NCI-H69 (cell line): ENCODE measurements around the gene NCAPD2.

Source experiments
- DNase-seq: peaks from one replicate; lab custom pipeline; 2025; lab: John Stamatoyannopoulos, UW

Gene NCAPD2, protein sequence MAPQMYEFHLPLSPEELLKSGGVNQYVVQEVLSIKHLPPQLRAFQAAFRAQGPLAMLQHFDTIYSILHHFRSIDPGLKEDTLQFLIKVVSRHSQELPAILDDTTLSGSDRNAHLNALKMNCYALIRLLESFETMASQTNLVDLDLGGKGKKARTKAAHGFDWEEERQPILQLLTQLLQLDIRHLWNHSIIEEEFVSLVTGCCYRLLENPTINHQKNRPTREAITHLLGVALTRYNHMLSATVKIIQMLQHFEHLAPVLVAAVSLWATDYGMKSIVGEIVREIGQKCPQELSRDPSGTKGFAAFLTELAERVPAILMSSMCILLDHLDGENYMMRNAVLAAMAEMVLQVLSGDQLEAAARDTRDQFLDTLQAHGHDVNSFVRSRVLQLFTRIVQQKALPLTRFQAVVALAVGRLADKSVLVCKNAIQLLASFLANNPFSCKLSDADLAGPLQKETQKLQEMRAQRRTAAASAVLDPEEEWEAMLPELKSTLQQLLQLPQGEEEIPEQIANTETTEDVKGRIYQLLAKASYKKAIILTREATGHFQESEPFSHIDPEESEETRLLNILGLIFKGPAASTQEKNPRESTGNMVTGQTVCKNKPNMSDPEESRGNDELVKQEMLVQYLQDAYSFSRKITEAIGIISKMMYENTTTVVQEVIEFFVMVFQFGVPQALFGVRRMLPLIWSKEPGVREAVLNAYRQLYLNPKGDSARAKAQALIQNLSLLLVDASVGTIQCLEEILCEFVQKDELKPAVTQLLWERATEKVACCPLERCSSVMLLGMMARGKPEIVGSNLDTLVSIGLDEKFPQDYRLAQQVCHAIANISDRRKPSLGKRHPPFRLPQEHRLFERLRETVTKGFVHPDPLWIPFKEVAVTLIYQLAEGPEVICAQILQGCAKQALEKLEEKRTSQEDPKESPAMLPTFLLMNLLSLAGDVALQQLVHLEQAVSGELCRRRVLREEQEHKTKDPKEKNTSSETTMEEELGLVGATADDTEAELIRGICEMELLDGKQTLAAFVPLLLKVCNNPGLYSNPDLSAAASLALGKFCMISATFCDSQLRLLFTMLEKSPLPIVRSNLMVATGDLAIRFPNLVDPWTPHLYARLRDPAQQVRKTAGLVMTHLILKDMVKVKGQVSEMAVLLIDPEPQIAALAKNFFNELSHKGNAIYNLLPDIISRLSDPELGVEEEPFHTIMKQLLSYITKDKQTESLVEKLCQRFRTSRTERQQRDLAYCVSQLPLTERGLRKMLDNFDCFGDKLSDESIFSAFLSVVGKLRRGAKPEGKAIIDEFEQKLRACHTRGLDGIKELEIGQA (N-terminal part only)

DNA sequence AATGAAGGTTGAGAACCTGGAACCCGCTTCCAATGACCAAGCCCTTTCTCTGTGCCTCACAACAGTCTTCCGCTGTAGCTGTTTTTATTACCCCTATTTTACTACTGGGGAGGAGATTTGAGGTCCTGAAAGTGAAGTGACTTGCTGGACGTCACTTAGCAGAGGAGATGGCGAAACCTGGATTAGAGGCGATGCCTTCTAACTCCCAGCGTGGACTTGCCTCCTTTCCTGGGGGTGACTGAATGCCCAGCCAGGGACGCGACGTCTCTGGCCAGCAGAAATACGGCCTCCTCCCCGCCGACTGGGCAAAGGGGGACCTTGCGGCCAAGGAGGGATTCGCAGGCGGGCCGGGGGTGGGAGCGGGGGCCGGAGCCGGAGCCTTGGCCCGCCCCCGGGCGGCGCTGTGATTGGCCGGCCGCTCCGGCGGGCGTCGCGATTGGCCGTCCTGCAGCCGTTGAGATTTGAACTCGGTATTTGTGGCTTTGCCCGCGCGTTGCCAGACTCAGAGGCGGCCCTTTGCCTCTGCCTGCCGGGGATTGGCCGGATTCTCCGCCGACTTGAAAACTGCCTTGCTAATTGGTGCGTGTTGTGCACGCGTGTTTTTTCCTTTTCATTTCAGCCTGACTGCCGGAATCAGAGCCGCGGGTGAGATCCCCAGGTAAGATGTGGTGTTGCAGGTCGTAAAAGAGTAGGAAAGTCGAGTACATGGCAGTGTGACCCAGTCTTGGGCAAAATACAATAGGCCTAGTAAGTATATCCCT is at the start of gene NCAPD2:
TSS of gene NCAPD2 (plus strand) at position 606 of the 761 bp plus-strand sequence. CDS start 997 bp downstream, outside the sequence.
- DNase-seq, result peak; percentile 99

DNA sequence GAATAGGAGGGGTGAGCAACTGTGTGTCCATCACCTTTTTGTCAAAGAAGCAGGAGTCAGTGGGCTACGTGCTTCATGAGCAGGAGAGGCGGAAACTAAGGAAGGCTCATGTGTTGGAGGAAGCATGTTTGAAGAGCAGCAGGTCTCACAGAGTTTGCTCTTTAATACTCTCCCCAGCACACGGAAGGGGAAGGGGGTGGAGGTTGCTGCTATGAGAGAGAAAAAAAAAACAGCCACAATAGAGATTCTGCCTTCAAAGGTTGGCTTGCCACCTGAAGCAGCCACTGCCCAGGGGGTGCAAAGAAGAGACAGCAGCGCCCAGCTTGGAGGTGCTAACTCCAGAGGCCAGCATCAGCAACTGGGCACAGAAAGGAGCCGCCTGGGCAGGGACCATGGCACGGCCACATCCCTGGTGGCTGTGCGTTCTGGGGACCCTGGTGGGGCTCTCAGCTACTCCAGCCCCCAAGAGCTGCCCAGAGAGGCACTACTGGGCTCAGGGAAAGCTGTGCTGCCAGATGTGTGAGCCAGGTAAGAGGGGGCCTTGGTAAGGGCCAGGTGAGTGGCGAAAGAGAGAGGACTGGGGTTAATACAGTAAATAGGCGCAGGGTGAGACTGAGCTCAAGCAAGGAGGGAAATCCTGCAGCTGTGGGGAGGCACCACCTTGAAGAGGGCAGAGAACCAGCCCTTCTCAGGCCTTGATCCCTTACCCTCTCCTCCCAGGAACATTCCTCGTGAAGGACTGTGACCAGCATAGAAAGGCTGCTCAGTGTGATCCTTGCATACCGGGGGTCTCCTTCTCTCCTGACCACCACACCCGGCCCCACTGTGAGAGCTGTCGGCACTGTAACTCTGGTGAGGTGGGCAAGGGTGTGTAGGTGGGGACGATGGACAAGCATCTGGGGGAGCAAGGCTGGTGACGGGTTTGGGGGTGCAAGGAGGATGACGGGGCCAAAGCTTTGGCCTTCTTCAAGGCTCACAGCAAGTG is 48.9 kb upstream of the NCAPD2 start, which contains the start of gene CD27:
TSS of gene CD27 (plus strand) at position 252 of the 985 bp plus-strand sequence. CDS start at position 393, 141 bp downstream.
- no peak for DNase-seq

DNA sequence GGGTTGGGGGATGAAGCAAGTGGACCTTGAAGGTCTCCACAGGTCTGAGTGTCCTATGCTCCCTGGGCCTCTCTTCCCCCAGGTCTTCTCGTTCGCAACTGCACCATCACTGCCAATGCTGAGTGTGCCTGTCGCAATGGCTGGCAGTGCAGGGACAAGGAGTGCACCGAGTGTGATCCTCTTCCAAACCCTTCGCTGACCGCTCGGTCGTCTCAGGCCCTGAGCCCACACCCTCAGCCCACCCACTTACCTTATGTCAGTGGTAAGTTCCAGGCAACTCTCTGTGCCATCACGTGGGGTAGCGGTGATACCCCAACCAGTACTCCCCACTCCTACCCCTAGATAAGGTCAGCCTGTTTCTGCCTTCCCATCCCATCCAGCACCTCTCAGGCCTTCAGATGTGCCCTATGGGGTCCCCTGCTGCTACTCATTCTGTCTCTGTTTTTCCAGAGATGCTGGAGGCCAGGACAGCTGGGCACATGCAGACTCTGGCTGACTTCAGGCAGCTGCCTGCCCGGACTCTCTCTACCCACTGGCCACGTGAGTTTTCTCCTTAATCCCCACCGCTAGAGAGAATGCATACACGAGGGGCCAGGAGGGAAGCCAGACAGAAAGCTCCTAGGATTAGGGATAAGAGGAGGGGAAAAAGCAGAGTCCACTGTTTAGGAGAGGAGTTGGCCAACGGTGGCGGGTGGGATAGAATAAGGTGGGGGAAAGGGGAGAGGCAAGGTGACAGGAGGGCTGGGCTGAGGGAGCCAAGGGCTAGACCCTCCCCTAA is 43.6 kb upstream of the NCAPD2 start:
- DNase-seq, result peak; percentile 18

DNA sequence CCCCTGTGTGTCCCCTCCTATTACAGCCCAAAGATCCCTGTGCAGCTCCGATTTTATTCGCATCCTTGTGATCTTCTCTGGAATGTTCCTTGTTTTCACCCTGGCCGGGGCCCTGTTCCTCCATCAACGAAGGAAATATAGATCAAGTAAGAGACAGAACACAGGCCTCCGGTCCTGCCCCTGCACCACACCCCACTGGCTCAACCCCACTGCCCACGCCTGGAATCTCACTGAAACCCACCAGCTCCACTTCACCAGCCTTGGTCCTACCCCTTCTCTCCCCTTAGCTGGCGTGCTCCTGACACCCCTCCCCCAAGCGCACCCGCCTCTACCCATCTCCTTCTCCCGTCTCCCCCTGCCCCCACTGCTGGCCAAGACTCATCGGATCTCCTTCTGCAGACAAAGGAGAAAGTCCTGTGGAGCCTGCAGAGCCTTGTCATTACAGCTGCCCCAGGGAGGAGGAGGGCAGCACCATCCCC is 43.0 kb upstream of the NCAPD2 start:
- no peak for DNase-seq

DNA sequence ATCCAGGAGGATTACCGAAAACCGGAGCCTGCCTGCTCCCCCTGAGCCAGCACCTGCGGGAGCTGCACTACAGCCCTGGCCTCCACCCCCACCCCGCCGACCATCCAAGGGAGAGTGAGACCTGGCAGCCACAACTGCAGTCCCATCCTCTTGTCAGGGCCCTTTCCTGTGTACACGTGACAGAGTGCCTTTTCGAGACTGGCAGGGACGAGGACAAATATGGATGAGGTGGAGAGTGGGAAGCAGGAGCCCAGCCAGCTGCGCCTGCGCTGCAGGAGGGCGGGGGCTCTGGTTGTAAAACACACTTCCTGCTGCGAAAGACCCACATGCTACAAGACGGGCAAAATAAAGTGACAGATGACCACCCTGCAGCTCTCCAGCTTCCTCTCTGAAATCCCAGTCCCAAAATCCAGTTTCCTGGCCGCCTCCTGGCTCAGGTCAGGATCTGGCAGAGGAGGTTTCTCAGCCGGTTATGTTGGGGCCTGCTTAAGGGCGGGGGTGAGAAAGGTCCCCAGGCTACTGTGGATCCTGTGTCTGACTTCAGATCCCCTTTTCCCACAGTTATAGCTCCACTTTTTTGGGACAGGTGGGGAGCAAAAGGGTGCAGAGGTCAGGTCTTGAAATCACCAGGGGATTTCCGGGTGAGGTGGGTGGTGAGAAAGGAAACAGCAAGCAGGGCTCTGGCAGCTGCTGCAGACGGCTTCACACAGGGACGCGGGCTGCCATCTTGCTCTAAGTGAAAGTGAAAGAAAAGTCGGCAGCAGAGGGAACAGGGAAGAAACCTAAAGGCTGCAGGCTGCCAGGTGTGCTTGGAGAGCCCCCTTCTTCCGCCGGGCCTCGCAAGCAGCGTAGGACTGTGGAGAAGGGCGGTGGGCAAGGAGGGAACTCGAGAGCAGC is 42.3 kb upstream of the NCAPD2 start, which contains the start of gene TAPBPL:
TSS of gene TAPBPL (plus strand) at position 695 of the 897 bp plus-strand sequence. CDS start 207 bp downstream, outside the sequence.
- DNase-seq, result peak; percentile 97

DNA sequence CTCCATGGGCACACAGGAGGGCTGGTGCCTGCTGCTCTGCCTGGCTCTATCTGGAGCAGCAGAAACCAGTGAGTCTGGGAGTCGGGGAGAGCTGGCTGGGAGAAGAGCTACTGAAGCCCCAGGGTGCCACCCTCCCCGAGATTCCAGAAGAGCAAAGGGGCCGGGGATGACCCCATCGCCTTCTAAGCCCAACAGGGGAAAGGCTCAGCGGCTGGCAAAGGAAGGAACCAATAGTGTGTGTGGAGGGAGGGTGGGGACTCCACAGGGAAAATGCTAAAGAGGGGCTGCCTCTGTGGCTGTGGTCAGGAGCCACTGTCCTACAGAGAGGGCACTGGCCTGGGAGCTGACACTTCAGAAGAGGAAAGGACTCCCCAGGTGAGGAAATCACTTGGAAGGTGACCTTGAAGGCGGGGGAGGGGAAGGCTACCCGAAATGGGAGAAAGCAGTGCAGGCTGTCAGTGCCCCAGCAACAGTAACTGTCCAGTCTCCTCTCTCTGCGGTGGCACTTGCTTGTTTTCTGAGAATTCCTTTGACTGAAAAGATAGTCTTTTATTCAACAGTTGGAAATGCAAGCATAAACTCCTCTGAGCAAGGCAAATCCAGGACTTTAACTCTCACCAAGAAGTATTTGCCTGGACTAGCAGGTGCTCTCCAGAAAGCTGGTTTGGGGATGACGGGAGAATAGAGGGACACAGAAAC is 41.5 kb upstream of the NCAPD2 start:
- no peak for DNase-seq

DNA sequence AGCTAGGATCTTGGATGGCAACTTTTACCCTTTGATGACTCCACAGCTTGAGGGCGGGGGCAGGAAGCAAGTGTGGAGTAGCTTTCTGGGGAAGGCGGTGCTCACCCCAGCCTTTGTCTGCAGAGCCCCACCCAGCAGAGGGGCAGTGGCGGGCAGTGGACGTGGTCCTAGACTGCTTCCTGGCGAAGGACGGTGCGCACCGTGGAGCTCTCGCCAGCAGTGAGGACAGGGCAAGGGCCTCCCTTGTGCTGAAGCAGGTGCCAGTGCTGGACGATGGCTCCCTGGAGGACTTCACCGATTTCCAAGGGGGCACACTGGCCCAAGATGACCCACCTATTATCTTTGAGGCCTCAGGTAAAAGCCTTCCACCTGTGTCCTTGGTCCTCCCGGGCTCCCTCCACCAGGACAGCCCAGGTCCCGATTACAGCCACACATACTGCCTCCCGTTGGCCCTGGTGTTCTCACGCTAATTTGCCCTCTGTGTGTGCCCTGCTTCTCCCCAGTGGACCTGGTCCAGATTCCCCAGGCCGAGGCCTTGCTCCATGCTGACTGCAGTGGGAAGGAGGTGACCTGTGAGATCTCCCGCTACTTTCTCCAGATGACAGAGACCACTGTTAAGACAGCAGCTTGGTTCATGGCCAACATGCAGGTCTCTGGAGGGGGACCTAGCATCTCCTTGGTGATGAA is 40.8 kb upstream of the NCAPD2 start:
- DNase-seq, result no peak

DNA sequence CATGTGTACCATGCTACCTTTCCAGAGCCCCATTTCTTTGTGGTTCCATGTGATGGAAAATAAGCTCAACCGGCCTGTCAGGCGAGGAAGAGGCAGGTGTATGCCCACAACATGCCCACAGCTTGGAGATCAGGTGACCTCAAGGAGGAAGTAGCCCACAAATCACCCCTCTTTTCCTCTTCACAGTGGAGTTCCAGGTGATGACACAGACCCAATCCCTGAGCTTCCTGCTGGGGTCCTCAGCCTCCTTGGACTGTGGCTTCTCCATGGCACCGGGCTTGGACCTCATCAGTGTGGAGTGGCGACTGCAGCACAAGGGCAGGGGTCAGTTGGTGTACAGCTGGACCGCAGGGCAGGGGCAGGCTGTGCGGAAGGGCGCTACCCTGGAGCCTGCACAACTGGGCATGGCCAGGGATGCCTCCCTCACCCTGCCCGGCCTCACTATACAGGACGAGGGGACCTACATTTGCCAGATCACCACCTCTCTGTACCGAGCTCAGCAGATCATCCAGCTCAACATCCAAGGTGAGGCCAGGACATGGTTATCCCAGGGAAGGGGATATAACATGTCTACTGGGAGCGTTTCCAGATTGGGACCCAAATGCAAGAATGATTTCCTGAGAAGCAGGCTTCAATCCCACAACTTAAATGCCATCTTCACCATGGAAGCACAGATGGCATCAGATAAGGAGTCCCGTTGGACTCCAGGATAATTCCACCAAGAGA is 36.5 kb upstream of the NCAPD2 start:
- no peak for DNase-seq

DNA sequence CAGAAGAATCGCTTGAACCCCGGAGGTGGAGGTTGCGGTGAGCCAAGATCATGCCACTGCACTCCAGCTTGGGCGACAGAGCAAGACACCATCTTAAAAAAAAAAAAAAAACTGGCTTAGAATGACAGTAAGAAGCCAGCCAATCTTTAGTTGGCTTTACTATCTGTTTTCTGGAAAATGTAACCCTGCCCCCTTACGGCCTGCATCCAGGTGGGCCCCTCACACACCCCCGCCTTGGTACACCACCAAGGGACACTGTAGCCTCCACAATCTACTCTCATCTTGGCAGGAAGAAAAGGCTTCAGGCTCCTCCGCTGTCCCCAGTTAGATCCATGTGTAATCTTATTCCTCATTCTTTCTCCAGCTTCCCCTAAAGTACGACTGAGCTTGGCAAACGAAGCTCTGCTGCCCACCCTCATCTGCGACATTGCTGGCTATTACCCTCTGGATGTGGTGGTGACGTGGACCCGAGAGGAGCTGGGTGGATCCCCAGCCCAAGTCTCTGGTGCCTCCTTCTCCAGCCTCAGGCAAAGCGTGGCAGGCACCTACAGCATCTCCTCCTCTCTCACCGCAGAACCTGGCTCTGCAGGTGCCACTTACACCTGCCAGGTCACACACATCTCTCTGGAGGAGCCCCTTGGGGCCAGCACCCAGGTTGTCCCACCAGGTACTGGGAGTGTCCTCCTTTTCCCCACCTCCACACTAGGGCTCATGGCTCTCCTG is 35.5 kb upstream of the NCAPD2 start:
- DNase-seq, result no peak

DNA sequence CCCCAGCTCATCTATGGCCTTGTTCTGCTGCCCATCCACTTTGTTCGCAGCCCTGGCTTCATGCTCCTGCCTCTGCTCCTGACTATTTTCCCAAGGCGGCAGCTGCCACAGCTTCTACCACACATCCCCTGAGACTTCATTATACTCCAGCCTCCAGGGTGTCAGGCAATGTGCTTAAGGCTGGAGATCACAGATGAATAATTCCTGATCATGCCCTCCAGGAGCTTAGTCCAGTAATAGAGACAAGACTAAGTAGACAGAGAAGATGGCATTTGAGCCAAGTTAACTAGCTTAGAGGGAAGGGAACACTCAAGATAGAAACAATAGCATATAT is 34.9 kb upstream of the NCAPD2 start:
- DNase-seq, result peak; percentile 32

DNA sequence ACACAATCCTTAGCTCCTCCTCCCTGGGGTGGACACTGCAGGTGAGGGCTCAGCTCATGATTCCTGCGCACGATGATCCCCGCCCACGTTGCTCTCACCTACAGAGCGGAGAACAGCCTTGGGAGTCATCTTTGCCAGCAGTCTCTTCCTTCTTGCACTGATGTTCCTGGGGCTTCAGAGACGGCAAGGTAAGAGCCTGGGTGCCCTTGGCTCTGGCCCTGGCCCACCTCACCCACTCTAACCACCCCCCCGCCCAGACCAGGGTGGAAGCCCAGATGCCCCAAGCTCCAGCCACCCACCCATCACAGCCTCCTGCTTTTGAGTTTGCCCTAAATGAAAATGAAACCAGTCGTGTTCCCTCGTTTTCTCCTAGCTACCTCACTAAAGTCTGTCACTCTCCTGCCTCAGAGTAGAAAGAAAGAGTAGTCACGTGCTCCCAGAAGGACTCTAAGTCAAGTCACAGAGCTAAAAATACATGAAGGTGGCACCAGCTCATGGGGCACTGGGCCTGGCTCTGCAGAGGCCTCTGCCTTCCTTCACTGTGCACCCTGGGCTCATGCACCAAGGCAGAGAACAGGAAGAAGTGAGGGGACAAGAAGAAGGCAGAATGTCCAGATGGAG is 33.0 kb upstream of the NCAPD2 start:
- no peak for DNase-seq

DNA sequence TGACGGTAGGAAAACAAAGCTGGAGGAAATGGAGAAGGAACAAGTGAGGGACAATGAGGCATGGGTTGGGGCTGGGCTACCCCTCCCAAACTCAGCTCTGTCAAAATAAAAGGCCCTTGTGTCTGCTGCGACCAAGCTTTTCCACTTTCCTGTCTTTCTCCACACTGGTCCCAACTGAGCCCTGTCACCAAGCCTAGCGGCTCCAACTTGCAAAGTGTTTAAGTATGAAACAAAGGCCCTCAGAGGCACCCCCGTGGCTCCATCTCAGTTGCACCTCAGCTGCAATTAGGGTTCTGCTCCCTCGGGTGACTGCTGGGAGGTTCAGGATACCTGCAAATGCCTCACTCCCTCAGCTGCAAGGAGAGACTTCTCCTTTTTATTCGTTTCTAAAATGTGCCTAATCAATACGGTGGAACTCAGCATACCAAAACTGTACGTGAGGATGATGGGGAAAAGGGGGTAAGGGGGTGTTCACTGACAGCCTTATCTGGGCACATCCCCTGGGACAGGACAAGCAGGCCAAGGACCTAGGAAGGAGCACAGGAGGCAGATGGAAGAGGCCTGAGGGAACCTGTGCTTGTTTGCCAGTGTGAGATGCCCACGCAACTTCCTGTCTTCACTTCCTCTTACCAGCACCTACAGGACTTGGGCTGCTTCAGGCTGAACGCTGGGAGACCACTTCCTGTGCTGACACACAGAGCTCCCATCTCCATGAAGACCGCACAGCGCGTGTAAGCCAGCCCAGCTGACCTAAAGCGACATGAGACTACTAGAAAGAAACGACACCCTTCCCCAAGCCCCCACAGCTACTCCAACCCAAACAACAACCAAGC is 32.3 kb upstream of the NCAPD2 start:
- DNase-seq, result no peak

DNA sequence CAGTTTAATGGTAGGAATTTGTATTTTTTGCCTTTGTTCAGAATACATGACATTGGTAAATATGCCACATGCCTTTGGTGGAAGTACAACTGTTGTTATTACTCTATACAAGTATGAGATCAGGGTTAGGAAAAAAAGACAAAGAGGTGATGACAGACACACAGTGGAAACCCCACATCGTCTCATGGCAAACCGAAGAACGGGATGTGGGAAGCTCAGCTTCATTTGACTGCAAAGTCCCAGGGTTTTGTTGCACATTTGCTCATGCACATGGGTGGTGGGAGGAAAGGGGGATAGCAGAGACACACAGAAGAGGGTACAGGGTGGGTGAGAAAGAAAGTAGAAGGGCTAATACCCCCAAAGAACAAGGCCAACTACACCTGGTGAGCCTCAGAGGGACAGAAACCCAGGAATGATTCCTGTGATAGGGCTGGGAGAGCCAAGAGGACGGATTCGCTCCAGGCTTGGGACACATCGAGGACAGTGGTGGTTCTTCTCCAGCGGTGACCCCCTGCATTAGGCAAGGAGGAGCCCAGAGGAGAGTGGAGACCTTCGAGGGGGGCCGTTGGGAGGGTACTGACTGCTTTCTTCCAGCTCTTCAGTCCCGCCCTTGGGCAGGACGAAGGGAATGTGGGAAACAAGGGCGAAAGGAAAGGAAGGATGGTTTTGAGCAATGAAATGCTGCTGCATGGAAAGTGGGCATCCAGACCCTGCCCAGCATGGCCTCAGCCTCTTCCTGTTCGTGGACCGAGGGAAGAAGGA is 31.5 kb upstream of the NCAPD2 start:
- no peak for DNase-seq
